ENCODE results near the gene SERPINC1.
"Not testable (repeated sequence)": the region's sequence is repeated elsewhere in the genome, so short reads cannot be mapped to it uniquely, and the experiment has no call there.

SERPINC1 gene

GRCh38 chr1:173864179-173864867, 52.8 kb downstream of the SERPINC1 start:
- no peak for DNase-seq (ENCODE audit: low spot score in 2 of 2)
- H3K9me3 ChIP-seq: no peaks in the 10 kb centered on the region
- no peaks in the 10 kb centered on the region for H3K27me3 ChIP-seq (ENCODE audit: low read depth)
- in situ Hi-C loops (cut with MboI; ENCODE audit: low sequenced_read_pairs): no loop called here
- peak overlapping the region; percentile 97 for H3K4me3 ChIP-seq
- H3K36me3 ChIP-seq (replicated peaks): peaks cover 60% of the 10 kb centered on the region
- H3K4me1 ChIP-seq: peaks cover 21% of the 10 kb centered on the region

DNA sequence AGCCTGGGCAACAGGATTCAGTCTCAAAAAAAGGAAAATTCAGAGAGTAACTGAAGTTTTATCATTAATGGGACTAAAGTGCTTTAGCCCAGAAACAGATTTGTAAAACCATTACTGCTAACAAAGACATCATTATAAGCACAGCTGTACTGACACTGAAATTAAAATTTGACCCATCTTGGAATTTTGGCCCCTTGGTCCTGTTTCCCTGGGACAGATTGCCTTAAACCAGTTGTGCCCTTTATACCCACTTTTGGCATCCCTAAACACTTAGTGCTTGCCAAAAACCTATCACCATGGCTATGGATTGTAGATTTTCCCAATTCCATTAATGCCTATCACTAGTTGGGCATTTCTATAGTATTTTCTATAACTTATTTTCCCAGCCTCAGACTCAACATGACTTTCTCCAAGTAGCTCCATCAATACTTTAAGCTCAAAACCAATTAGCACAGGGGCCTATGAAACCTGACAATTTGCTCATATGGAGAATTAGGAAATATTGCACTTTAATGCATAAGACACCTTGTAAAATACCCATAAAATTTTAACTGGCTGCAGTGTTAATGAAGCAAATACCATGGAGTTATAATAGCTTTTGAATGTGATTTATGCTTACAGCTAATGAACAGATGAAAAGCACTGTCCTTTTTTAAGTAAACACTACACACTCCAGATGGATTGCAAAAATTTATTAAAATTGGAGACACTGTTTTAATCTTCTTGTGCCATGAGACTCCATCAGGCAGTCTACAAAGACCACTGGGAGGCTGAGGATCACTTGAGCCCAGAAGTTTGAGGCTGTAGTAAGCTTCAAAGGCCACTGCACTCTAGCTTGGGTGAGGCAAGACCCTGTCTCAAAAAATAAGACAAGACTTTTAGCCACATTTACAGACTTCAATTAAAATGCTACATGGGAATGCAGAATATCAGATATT, 53.6 kb downstream of the SERPINC1 start:
- in situ Hi-C loops (cut with MboI; ENCODE audit: low sequenced_read_pairs): no loop called here
- H3K4me3 ChIP-seq: no peak overlapping the region
- peaks cover 18% of the 10 kb centered on the region for H3K4me1 ChIP-seq
- no peaks in the 10 kb centered on the region for H3K9me3 ChIP-seq
- no peak for DNase-seq (ENCODE audit: low spot score in 2 of 2)
- H3K36me3 ChIP-seq (replicated peaks): peaks cover 63% of the 10 kb centered on the region
- H3K27me3 ChIP-seq (ENCODE audit: low read depth): no peaks in the 10 kb centered on the region

DNA sequence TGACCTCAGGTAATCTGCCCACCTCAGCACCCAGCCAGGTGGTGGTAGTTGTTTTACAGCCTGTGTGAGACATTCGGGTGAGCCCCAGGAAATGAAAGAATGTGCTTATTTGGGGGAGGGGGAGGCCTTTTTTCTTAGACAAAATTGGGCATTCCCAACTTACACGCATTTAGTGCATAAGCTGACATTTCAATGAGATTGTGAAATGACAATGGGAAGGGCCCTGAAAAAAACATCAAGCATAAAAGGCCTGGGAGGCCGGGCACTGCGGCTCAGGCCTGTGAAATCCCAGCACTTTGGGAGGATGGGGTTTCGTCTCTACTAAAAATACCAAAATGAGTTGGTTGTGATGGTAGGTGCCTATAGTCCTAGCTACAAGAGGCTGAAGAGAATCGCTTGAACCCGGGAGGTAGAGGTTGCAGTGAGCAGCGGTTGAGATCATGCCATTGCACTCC, 54.3 kb downstream of the SERPINC1 start:
- Histone ChIP-seq H3K27me3 (ENCODE audit: low read depth) (no peaks in the 10 kb centered on the region), H3K4me3 (no peak overlapping the region), H3K9me3 (no peaks in the 10 kb centered on the region), H3K4me1 (peaks cover 18% of the 10 kb centered on the region), H3K36me3 (replicated peaks) (peaks cover 68% of the 10 kb centered on the region)
- peak in 1 of 2 experiments; percentile 47 for DNase-seq (ENCODE audit: low spot score in 2 of 2)
- in situ Hi-C loops (cut with MboI; ENCODE audit: low sequenced_read_pairs): no loop called here

DNA sequence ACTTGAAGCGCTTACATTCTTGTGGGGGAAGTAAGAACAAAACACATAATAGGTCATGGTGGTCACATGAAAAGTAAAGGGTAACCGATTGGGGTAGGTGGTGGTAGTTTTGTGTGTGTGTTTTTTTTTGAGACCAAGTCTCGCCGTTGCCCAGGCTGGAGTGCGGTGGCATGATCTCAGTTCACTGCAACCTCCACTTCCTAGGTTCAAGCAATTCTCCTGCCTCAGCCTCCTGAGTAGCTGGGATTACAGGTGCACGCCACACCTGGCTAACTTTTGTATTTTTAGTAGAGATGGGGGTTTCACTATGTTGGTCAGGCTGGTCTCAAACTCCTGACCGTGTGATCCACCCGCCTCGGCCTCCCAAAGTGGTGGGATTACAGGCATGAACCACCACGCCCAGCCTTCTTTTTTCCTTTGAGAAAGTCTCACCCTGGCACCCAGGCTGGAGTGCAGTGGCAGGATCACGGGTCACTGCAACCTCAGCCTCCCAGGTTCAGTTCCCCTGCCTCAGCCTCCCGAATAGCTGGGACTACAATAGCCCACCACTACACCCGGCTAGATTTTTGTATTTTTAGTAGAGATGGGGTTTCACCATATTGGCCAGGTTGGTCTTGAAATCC, 54.9 kb downstream of the SERPINC1 start:
- Histone ChIP-seq H3K36me3 (replicated peaks) (peaks cover 68% of the 10 kb centered on the region), H3K4me1 (peaks cover 18% of the 10 kb centered on the region)
- in situ Hi-C loops (cut with MboI; ENCODE audit: low sequenced_read_pairs); H3K27me3 ChIP-seq (ENCODE audit: low read depth); H3K9me3 ChIP-seq; H3K4me3 ChIP-seq: not testable (repeated sequence)
- DNase-seq (ENCODE audit: low spot score in 2 of 2): peak in 1 of 2 experiments; percentile 60

- peak in 1 of 2 experiments; percentile 36 for DNase-seq (ENCODE audit: low spot score in 2 of 2)
- Histone ChIP-seq H3K27me3 (ENCODE audit: low read depth) (no peaks in the 10 kb centered on the region), H3K4me1 (peaks cover 18% of the 10 kb centered on the region), H3K4me3 (no peak overlapping the region), H3K36me3 (replicated peaks) (peaks cover 68% of the 10 kb centered on the region), H3K9me3 (no peaks in the 10 kb centered on the region)
- in situ Hi-C loops (cut with MboI; ENCODE audit: low sequenced_read_pairs): no loop called here
Observed at GRCh38 chr1:173861731-173862145, 55.4 kb downstream of the SERPINC1 start.

DNA sequence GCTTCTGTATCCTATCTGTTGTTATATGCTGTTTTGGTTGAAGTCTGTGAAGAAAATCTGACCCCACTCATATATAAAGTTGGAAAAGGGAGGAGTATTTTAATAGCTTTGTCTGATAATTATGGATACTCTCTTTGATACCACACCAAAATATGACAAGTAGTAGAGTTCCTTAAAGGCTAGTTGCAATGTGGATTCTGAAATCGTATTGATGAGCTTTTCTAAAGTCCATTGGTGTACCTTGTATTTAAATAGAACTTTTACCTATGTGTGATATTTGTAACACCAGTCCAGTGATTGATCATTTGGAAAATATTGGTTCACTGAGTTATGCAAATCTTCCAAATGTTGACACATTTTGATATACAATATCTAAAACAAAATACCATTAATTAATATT, 57.1 kb downstream of the SERPINC1 start:
- Histone ChIP-seq H3K4me1 (peaks cover 12% of the 10 kb centered on the region), H3K9me3 (no peaks in the 10 kb centered on the region), H3K27me3 (ENCODE audit: low read depth) (no peaks in the 10 kb centered on the region), H3K36me3 (replicated peaks) (peaks cover 68% of the 10 kb centered on the region), H3K4me3 (no peak overlapping the region)
- in situ Hi-C loops (cut with MboI; ENCODE audit: low sequenced_read_pairs): no loop called here
- DNase-seq (ENCODE audit: low spot score in 2 of 2): no peak

GRCh38 chr1:173859547-173859946, 57.6 kb downstream of the SERPINC1 start:
- H3K27me3 ChIP-seq (ENCODE audit: low read depth); in situ Hi-C loops (cut with MboI; ENCODE audit: low sequenced_read_pairs); H3K9me3 ChIP-seq; DNase-seq (ENCODE audit: low spot score in 2 of 2); H3K4me3 ChIP-seq: not testable (repeated sequence)
- Histone ChIP-seq H3K4me1 (peaks cover 10% of the 10 kb centered on the region), H3K36me3 (replicated peaks) (peaks cover 68% of the 10 kb centered on the region)

GRCh38 chr1:173857363-173857917, 59.7 kb downstream of the SERPINC1 start:
- H3K9me3 ChIP-seq: no peaks in the 10 kb centered on the region
- H3K27me3 ChIP-seq (ENCODE audit: low read depth): no peaks in the 10 kb centered on the region
- in situ Hi-C loops (cut with MboI; ENCODE audit: low sequenced_read_pairs): no loop called here
- peaks cover 66% of the 10 kb centered on the region for H3K36me3 ChIP-seq (replicated peaks)
- peaks cover 3% of the 10 kb centered on the region; the same call in 1 of the 2 replicates for H3K4me1 ChIP-seq
- no peak for DNase-seq (ENCODE audit: low spot score in 2 of 2)
- no peak overlapping the region for H3K4me3 ChIP-seq

DNA sequence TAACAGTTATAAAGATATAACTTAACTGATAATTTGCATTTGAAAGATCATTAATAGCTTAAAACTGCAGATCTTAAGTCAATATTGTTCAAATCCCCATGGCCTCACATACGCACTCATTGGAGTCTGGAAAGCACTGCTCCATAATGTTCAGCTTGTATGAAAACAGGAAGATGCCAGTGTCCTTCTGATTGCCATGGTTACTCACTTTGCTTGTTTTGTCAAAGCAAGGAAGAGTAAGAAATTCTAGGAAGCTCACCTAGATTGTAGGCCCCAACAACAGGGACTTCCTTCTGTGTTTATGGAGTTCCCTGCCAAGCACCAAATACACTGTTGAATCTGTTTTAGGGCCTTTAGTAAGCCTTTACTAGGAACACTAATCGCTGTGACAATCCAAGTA, 60.2 kb downstream of the SERPINC1 start:
- DNase-seq (ENCODE audit: low spot score in 2 of 2): no peak
- Histone ChIP-seq H3K9me3 (no peaks in the 10 kb centered on the region), H3K27me3 (ENCODE audit: low read depth) (no peaks in the 10 kb centered on the region), H3K4me3 (no peak overlapping the region), H3K36me3 (replicated peaks) (peaks cover 70% of the 10 kb centered on the region), H3K4me1 (peaks cover 3% of the 10 kb centered on the region; the same call in 1 of the 2 replicates)
- in situ Hi-C loops (cut with MboI; ENCODE audit: low sequenced_read_pairs): no loop called here

- Histone ChIP-seq H3K9me3 (no peaks in the 10 kb centered on the region), H3K4me1 (peaks cover 3% of the 10 kb centered on the region; the same call in 1 of the 2 replicates), H3K4me3 (no peak overlapping the region), H3K36me3 (replicated peaks) (peaks cover 78% of the 10 kb centered on the region), H3K27me3 (ENCODE audit: low read depth) (no peaks in the 10 kb centered on the region)
- in situ Hi-C loops (cut with MboI; ENCODE audit: low sequenced_read_pairs): no loop called here
- no peak for DNase-seq (ENCODE audit: low spot score in 2 of 2)
Observed at GRCh38 chr1:173856014-173856413, 61.1 kb downstream of the SERPINC1 start.
